ENCODE data around the gene ITPR2. TPM values are rescaled to one million over a fixed set of nuclear protein-coding genes. Genes with fewer than 3 reads are reported as not detected.
"Not testable (repeated sequence)": the region's sequence is repeated elsewhere in the genome, so short reads cannot be mapped to it uniquely, and the experiment has no call there.

The ITPR2 gene
- total RNA-seq, 3 donors from 2014 or later: 33.3 to 60.8 (median 54.0) TPM

DNA sequence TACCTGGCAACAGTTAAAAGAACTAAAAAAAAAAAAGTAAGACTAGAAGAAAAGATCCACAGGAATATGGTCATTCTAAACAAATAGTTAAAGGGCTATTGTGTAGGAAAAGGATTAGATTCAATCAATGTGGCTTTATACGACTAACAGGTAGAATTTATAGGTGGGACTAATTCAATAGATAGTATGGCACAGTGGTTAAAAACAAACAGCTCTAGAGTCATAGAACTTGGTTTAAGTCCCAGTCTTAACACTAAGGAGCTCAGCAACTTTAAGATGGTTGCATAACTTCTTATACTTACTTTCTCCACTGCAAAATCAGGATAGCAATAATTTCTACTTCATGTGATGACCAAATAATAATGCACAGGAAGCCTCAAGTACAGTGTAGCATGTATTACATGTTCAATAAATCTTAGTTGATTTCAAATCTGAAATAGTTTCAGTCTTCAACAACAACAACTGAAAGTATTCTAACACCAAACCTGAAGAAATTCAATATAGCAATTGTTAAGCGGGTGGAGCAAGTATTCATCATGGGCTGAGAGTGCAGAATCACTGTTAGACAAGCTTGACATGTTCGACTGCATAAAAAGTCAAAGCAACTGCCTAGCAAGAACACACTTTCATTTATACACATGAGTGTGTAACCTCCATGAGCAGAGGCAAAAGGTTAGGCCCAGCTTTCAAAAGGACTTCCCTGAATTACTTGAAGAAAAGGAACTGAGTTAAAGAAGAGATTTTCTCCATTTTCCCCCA lies 50.4 kb downstream of the ITPR2 start:
- ATAC-seq (no peak), DNase-seq (no peak)
- intact Hi-C loops (cut with DNase I, micrococcal nuclease): no loop called here
- Histone ChIP-seq H3K9me3 (peaks cover 4% of the 10 kb centered on the region), H3K4me1 (ENCODE audit: low read depth) (no peaks in the 10 kb centered on the region), H3K36me3 (ENCODE audit: low read depth) (no peaks in the 10 kb centered on the region), H3K4me3 (no peak overlapping the region)
- TF ChIP-seq, protein P1, sequence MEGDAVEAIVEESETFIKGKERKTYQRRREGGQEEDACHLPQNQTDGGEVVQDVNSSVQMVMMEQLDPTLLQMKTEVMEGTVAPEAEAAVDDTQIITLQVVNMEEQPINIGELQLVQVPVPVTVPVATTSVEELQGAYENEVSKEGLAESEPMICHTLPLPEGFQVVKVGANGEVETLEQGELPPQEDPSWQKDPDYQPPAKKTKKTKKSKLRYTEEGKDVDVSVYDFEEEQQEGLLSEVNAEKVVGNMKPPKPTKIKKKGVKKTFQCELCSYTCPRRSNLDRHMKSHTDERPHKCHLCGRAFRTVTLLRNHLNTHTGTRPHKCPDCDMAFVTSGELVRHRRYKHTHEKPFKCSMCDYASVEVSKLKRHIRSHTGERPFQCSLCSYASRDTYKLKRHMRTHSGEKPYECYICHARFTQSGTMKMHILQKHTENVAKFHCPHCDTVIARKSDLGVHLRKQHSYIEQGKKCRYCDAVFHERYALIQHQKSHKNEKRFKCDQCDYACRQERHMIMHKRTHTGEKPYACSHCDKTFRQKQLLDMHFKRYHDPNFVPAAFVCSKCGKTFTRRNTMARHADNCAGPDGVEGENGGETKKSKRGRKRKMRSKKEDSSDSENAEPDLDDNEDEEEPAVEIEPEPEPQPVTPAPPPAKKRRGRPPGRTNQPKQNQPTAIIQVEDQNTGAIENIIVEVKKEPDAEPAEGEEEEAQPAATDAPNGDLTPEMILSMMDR (IDR thresholded peaks at IDR 0.05): no peak

DNA sequence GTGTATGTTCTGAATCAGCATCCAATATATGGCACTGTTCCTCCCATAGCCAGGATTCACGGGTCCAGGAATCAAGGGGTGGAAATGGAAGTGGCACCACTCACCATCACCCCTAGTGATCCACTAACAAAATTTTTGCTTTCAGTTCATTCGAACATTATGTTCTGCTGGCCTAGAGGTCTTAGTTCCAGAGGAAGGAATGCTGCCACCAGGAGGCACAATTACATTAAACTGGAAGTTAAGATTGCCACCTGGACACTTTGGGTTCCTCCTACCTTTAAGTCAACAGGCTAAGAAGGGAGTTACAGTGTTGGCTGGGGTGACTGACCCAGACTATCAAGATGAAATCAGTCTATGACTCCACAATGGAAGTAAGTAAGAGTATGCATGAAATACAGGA lies 52.3 kb downstream of the ITPR2 start:
- peak in 1 of 3 donors; percentile 71 for DNase-seq
- intact Hi-C loops (cut with DNase I, micrococcal nuclease): not testable (repeated sequence)

DNA sequence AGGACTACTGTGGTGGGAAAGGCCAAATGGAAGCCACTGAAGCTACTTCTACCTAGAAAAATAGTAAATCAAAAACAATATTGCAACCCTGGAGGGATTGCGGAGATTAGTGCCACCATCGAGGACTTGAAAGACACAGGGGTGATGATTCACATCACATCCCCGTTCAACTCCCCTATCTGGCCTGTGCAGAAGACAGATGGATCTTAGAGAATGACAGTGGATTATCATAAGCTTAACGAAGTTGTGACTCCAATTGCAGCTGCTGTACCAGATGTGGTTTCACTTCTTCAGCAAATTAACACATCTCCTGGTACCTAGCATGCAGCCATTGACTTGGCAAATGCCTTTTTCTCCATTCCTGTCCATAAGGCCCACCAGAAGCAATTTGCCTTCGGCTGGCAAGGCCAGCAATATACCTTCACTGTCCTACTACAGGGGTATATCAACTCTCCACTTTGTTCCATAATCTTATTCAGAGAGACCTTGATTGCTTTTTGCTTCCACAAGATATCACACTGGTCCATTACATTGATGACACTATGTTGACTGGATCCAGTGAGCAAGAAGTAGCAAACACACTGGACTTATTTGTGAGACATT lies 54.7 kb downstream of the ITPR2 start:
- DNase-seq; intact Hi-C loops (cut with DNase I, micrococcal nuclease); H3K36me3 ChIP-seq (ENCODE audit: low read depth); H3K4me1 ChIP-seq (ENCODE audit: low read depth); ATAC-seq; H3K4me3 ChIP-seq; H3K9me3 ChIP-seq: not testable (repeated sequence)

More for the DNA sequence above, 52.3 kb downstream of the ITPR2 start:
- not testable (repeated sequence) for H3K4me1 ChIP-seq (ENCODE audit: low read depth); H3K36me3 ChIP-seq (ENCODE audit: low read depth); H3K4me3 ChIP-seq; ATAC-seq; H3K9me3 ChIP-seq

DNA sequence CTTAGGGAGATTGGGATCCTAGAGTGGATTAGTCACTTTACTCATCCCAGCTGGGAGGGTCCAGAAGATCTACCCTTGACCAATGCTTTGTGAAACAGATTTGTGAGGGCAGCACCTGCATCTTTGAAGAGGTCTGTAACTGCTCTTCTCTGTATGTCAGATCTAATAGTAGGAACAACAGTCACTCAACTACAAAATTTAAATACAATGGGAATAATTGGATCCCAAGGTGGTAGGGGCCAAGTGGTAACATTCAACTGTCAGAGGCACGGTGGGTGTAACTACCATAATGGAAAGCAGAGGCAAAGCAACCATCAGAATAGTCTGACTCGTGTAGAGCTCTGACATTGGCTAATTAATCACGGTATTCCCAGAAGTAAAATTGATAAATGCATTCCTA lies 55.8 kb downstream of the ITPR2 start:
- Histone ChIP-seq H3K4me3 (no peak overlapping the region), H3K4me1 (ENCODE audit: low read depth) (no peaks in the 10 kb centered on the region), H3K9me3 (peaks cover 9% of the 10 kb centered on the region), H3K36me3 (ENCODE audit: low read depth) (no peaks in the 10 kb centered on the region)
- no peak for DNase-seq
- intact Hi-C loops (cut with DNase I, micrococcal nuclease): no loop called here
- ATAC-seq: no peak
- TF ChIP-seq, protein P1 (IDR thresholded peaks at IDR 0.05): no peak

DNA sequence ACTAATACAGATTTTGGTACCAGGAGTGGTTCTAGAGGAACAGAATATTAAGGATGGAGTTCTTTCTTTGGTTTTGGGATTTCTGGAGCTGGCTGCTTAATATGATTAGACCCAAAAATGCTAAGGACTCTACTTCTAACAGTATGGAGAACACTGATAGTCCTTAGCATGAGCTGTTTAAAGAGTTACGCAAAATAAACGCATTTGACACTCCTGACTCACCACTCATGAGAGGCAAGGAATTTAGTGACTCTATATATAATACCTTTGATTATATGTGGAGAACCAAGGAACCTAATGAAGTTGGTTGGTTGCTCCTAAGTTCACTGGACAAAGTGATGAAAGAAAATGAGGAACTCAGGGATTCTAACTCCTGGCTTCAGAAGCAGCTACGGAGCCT lies 57.0 kb downstream of the ITPR2 start:
- intact Hi-C loops (cut with DNase I, micrococcal nuclease); H3K9me3 ChIP-seq; H3K4me1 ChIP-seq (ENCODE audit: low read depth); DNase-seq; H3K4me3 ChIP-seq; H3K36me3 ChIP-seq (ENCODE audit: low read depth); ATAC-seq: not testable (repeated sequence)

DNA sequence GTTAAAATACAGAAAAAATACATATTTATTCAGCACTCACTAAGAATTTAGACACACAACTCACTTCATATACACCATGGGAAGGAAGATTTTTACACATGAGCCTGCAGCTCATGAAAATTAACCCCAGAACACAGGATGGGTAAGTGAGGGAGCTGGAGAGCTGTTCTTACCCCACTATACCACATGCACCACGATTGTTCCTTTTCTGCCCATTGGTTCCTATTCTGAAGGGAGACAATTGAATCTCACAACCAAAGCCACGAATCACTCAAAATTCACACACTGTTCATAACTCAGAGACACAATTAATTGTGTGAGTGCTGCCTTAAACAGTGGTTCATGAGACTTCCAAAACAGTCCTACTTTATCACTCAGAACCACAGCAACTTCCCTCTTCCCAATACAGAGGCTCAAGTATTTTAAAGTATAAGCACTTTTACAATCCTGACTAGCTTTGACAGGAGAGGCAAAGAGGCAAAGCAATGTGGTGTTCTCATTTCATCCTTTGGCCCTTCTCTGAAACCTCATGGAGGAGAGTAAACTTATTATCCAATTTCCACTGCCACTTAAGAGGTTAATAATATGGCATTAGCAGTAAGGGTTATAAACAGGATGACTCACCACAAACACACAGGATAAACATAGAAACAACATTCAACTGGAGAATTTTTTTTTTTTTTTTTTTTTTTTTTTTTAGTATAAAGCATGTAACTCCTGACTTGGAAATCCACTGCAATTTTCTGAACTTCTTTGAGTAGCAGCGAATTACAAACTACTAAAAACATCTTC lies 59.5 kb downstream of the ITPR2 start:
- intact Hi-C loops (cut with DNase I, micrococcal nuclease): no loop called here
- H3K36me3 ChIP-seq (ENCODE audit: low read depth): no peaks in the 10 kb centered on the region
- ATAC-seq (no peak), DNase-seq (no peak)
- peaks cover 5% of the 10 kb centered on the region for H3K4me1 ChIP-seq (ENCODE audit: low read depth)
- TF ChIP-seq, protein P1 (IDR thresholded peaks at IDR 0.05): no peak
- H3K9me3 ChIP-seq: peaks cover 9% of the 10 kb centered on the region
- H3K4me3 ChIP-seq: no peak overlapping the region

DNA sequence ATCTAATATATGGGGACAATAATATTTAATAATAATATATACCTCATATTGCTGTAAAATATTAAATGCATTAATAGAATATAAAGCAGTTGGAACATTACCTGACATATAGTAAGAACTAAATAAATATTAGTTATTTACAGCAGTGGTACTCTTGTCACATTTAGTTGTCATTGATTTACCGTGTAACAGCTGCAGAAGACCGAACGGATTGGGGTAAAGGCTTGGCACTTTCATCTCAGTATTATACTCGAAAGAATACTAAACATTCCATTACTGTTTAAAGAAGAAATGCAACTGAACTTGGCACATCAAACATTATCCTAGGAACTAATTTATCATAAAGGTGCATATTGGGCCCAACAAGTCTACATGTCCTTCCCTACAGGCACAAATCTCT lies 61.1 kb downstream of the ITPR2 start:
- no peaks in the 10 kb centered on the region for H3K36me3 ChIP-seq (ENCODE audit: low read depth)
- H3K4me1 ChIP-seq (ENCODE audit: low read depth): peaks cover 5% of the 10 kb centered on the region
- no peak for ATAC-seq
- intact Hi-C loops (cut with DNase I, micrococcal nuclease): no loop called here
- H3K9me3 ChIP-seq: no peaks in the 10 kb centered on the region
- TF ChIP-seq, protein P1 (IDR thresholded peaks at IDR 0.05): no peak
- DNase-seq: no peak
- no peak overlapping the region for H3K4me3 ChIP-seq

Data from mucosa of descending colon (tissue), 3 donors.